Measurements from ENCODE around the gene IMMP1L. TPM values are rescaled to one million over a fixed set of nuclear protein-coding genes. Genes with fewer than 3 reads are reported as not detected.

Gene IMMP1L
- total and polyA plus RNA-seq, 2 of the 8 experiments (the other 6 are each of a cell fraction or from before 2014, with no cell fraction given): 27.4 to 47.7 TPM

- TF ChIP-seq CHD7 (IDR thresholded peaks at IDR 0.05; ENCODE audit: insufficient replicate concordance, low read length) (no peak), TAF1 (IDR thresholded peaks at IDR 0.05; ENCODE audit: low read depth, low read length) (no peak), ATF3 (IDR thresholded peaks at IDR 0.05; ENCODE audit: insufficient read depth, low read depth, low read length) (no peak), RBBP5 (IDR thresholded peaks at IDR 0.05; ENCODE audit: borderline replicate concordance, low read depth, low read length) (no peak), CREB1 (IDR thresholded peaks at IDR 0.05) (no peak), NRF1 (IDR thresholded peaks at IDR 0.05; ENCODE audit: low read depth, low read length) (no peak), TBP (IDR thresholded peaks at IDR 0.05; ENCODE audit: low read depth, low read length) (no peak), BACH1 (IDR thresholded peaks at IDR 0.05; ENCODE audit: low read length) (no peak), EZH2 (IDR thresholded peaks at IDR 0.05; ENCODE audit: low read depth, low read length, severe bottlenecking) (no peak)
Measured at GRCh38 chr11:31417357-31417756, 92.1 kb downstream of the IMMP1L start (continued).

Data from H1 (cell line).